CD4-positive, alpha-beta T cell (primary cell): ENCODE data around the gene FGFBP3. TPM values are rescaled to one million over a fixed set of nuclear protein-coding genes. Genes with fewer than 3 reads are reported as not detected.

Source experiments
- ATAC-seq: fragments of 200-7000 bp; cut with Tn5 transposase; one replicate; pipeline ENCODE4 v1.10.0; 2022; ENCODE audit warnings: mild to moderate bottlenecking; ENCODE audit not compliant: poor library complexity
- CTCF ChIA-PET: fragments of 350-600 bp; sonication (Branson Sonifier 250); formaldehyde crosslinking; loops from one replicate; lab custom pipeline; 2021; ENCODE audit warnings: antibody characterized with exemption, inconsistent platforms; lab: Charles Lee
- POLR2A ChIA-PET: fragments of 350-600 bp; sonication (Branson Sonifier 250); formaldehyde crosslinking; loops from one replicate; lab custom pipeline; 2021; ENCODE audit warnings: antibody characterized with exemption, inconsistent platforms; lab: Charles Lee
- DNase-seq, 14 experiments: peaks; one replicate each; pipeline ENCODE4 v3.0.0-alpha.2; 2013 to 2020; ENCODE audit warnings: mixed read lengths in 2 of 14
- H3K27ac ChIP-seq, 2 donors: one replicate each; pipeline versions ENCODE4 v1.5.1 to v1.7.0; 2013; ENCODE audit warnings: low read length in 2 of 2, low read depth in 1 of 2, mild to moderate bottlenecking in 1 of 2
- H3K27me3 ChIP-seq, 2 experiments: 1 replicate in 1 of 2; 2 replicates in 1 of 2; pipeline versions ENCODE4 v1.6.1 to v1.7.0; 2013; ENCODE audit warnings: low read length in 2 of 2, control low read depth in 1 of 2, mild to moderate bottlenecking in 1 of 2, moderate library complexity in 1 of 2; ENCODE audit not compliant: insufficient read depth in 2 of 2, control insufficient read depth in 1 of 2
- H3K36me3 ChIP-seq: one replicate; pipeline ENCODE4 v1.6.1; 2013; ENCODE audit warnings: low read length, control low read depth; ENCODE audit not compliant: insufficient read depth
- H3K4me1 ChIP-seq: one replicate; pipeline ENCODE4 v1.6.1; 2013; ENCODE audit warnings: low read length, control low read depth; ENCODE audit not compliant: insufficient read depth
- H3K4me3 ChIP-seq: one replicate; pipeline ENCODE4 v1.5.1; 2013; ENCODE audit warnings: mild to moderate bottlenecking, low read length, moderate library complexity
- H3K9me3 ChIP-seq, 2 experiments: 1 replicate in 1 of 2; 2 replicates in 1 of 2; pipeline versions ENCODE4 v1.6.1 to v1.7.0; 2013; ENCODE audit warnings: low read length in 2 of 2, mild to moderate bottlenecking in 2 of 2, control low read depth in 1 of 2, moderate library complexity in 1 of 2; ENCODE audit not compliant: control insufficient read depth in 1 of 2, insufficient read depth in 1 of 2
- H3K27ac Mint-ChIP-seq: one replicate; pipeline ENCODE4 v1.8.0; 2020; ENCODE audit warnings: mixed read lengths
- H3K27me3 Mint-ChIP-seq: one replicate; pipeline ENCODE4 v1.8.0; 2021; ENCODE audit warnings: mixed read lengths
- H3K36me3 Mint-ChIP-seq: one replicate; pipeline ENCODE4 v1.8.0; 2021; ENCODE audit warnings: low read depth, mixed read lengths
- H3K4me1 Mint-ChIP-seq: one replicate; pipeline ENCODE4 v1.8.0; 2021; ENCODE audit warnings: low read depth, mixed read lengths
- H3K4me3 Mint-ChIP-seq: one replicate; pipeline ENCODE4 v1.8.0; 2020; ENCODE audit warnings: mild to moderate bottlenecking, mixed read lengths
- H3K9me3 Mint-ChIP-seq: one replicate; pipeline ENCODE4 v1.8.0; 2020; ENCODE audit warnings: mixed read lengths
- CTCF ChIP-seq: fragments of 200-600 bp; IDR thresholded peaks from one replicate; pipeline ENCODE4 v1.8.0; 2022; ENCODE audit warnings: antibody characterized with exemption, mild to moderate bottlenecking
- intact Hi-C, 2 experiments: fragments of 100-400 bp; cut with DNase I in 1 of 2; cut with micrococcal nuclease in 1 of 2; formaldehyde crosslinking; loops; one replicate each; pipeline versions ENCODE4 v1.15.1 to v1.9.0; 2023 to 2025; cut with DNase I, micrococcal nuclease
- total RNA-seq, 174 experiments: library from RNA in 2 of 174; stranded (reverse) in 2 of 174; gene quantifications; one replicate each; pipeline ENCODE4 v1.2.3 and lab custom pipeline; 2021 to 2026

The FGFBP3 gene
- total RNA-seq, 2 experiments from 2014 or later, result 1.4 to 1.5 TPM

- Histone ChIP-seq H3K36me3 (peaks cover 83% of the 10 kb centered on the region), H3K27me3 (no peaks in the 10 kb centered on the region), H3K4me3 (no peak overlapping the region), H3K4me1 (no peaks in the 10 kb centered on the region), H3K9me3 (no peaks in the 10 kb centered on the region), H3K27ac (no peak overlapping the region)
- Mint-ChIP-seq H3K27ac (no peak overlapping the region), H3K4me1 (no peaks in the 10 kb centered on the region), H3K9me3 (no peaks in the 10 kb centered on the region), H3K4me3 (no peak overlapping the region), H3K36me3 (peaks cover 96% of the 10 kb centered on the region), H3K27me3 (no peaks in the 10 kb centered on the region)
- DNase-seq, result no peak
- POLR2A ChIA-PET, result no interaction called here
- intact Hi-C loops, result no loop called here
- no peak for ATAC-seq
- CTCF ChIA-PET, result no interaction called here
- no peak for TF ChIP-seq CTCF
These were observed 44.4 kb upstream of the FGFBP3 start for GRCh38 chr10:91953600-91954160.

- Mint-ChIP-seq H3K9me3 (no peaks in the 10 kb centered on the region), H3K27me3 (no peaks in the 10 kb centered on the region), H3K4me1 (peaks cover 6% of the 10 kb centered on the region), H3K4me3 (no peak overlapping the region), H3K36me3 (peaks cover 86% of the 10 kb centered on the region), H3K27ac (no peak overlapping the region)
- ChIA-PET CTCF (no interaction called here), POLR2A (no interaction called here)
- no peaks in the 10 kb centered on the region for H3K4me1 ChIP-seq
- H3K36me3 ChIP-seq, result peaks cover 47% of the 10 kb centered on the region
- intact Hi-C loops, result no loop called here
- H3K27ac ChIP-seq, result no peak overlapping the region
- H3K9me3 ChIP-seq, result no peaks in the 10 kb centered on the region
- H3K27me3 ChIP-seq, result no peaks in the 10 kb centered on the region
- peak; percentile 34 for ATAC-seq
- no peak for DNase-seq
- no peak overlapping the region for H3K4me3 ChIP-seq
- TF ChIP-seq CTCF, result no peak
These were observed 35.8 kb upstream of the FGFBP3 start for GRCh38 chr10:91944880-91945630.

- intact Hi-C loops, result no loop called here
- CTCF ChIA-PET, result interaction anchor here (2.1 kb wide), 1 partner anchor 17 kb away, joined by 7 read pairs; the partner anchor contains the start of gene BTAF1
- no peak overlapping the region for H3K4me3 Mint-ChIP-seq
- ATAC-seq (no peak), DNase-seq (no peak)
- peaks cover 78% of the 10 kb centered on the region for H3K36me3 Mint-ChIP-seq
- Histone ChIP-seq H3K9me3 (no peaks in the 10 kb centered on the region), H3K36me3 (peaks cover 57% of the 10 kb centered on the region), H3K27me3 (no peaks in the 10 kb centered on the region), H3K27ac (no peak overlapping the region), H3K4me3 (no peak overlapping the region), H3K4me1 (no peaks in the 10 kb centered on the region)
- H3K4me1 Mint-ChIP-seq, result peaks cover 24% of the 10 kb centered on the region
- no peak for TF ChIP-seq CTCF
- H3K9me3 Mint-ChIP-seq, result no peaks in the 10 kb centered on the region
- no peaks in the 10 kb centered on the region for H3K27me3 Mint-ChIP-seq
- POLR2A ChIA-PET, result interaction anchor here (0.7 to 1.1 kb wide), 2 partner anchors 14 to 17 kb away, joined by 3 to 5 read pairs; partner anchors contain the start of gene BTAF1
- H3K27ac Mint-ChIP-seq, result no peak overlapping the region
These were observed 32.1 kb upstream of the FGFBP3 start for GRCh38 chr10:91941426-91941825.
